Ascending aorta (tissue), 2 donors: Measurements from ENCODE around the gene RICTOR. TPM values are rescaled to one million over a fixed set of nuclear protein-coding genes. Genes with fewer than 3 reads are reported as not detected.

Experiments used
- DNase-seq, 2 donors: peaks; one replicate each; pipeline ENCODE4 v3.0.0-alpha.2; 2019; ENCODE audit warnings: low spot score in 2 of 2
- H3K27ac ChIP-seq, 2 donors: fragments of 200-600 bp; sonication (generic); one replicate each; pipeline ENCODE4 v1.5.1; 2016 to 2017; ENCODE audit warnings: mild to moderate bottlenecking in 1 of 2
- H3K27me3 ChIP-seq: fragments of 200-600 bp; sonication (generic); one replicate; pipeline ENCODE4 v1.5.1; 2017
- H3K36me3 ChIP-seq, 2 donors: fragments of 200-600 bp; sonication (generic); one replicate each; pipeline ENCODE4 v1.5.1; 2016
- H3K4me1 ChIP-seq, 2 donors: fragments of 200-600 bp; sonication (generic); one replicate each; pipeline ENCODE4 v1.5.1; 2016 to 2017; ENCODE audit warnings: mild to moderate bottlenecking in 1 of 2
- H3K4me3 ChIP-seq, 2 donors: fragments of 200-600 bp; sonication (generic); one replicate each; pipeline ENCODE4 v1.5.1; 2016 to 2017; ENCODE audit warnings: mild to moderate bottlenecking in 1 of 2
- H3K9me3 ChIP-seq, 2 donors: fragments of 200-600 bp; sonication (generic); one replicate each; pipeline ENCODE4 v1.5.1; 2016
- CTCF ChIP-seq, 3 experiments: fragments of 200-600 bp in 2 of 3; fragments of 450-650 bp in 1 of 3; sonication (generic) in 2 of 3; IDR thresholded peaks; one replicate each; pipeline ENCODE4 v1.5.1; 2016 to 2019; ENCODE audit warnings: antibody characterized with exemption in 3 of 3, mild to moderate bottlenecking in 1 of 3, moderate library complexity in 1 of 3
- intact Hi-C: fragments of 100-400 bp; cut with DNase I; formaldehyde crosslinking; loops from one replicate; pipeline ENCODE4 v1.15.1; 2023
- total RNA-seq: library from RNA; depleted of rRNA; stranded (reverse); fragments of >200 nt; gene quantifications from one replicate; pipeline ENCODE4 v1.1.0, GENCODE V29; 2016

The RICTOR gene
- total RNA-seq, 1 donor from 2014 or later: 12.1 TPM

- H3K27ac ChIP-seq: no peak overlapping the region
- H3K36me3 ChIP-seq: no peaks in the 10 kb centered on the region
- TF ChIP-seq CTCF (IDR thresholded peaks at IDR 0.05): peak; percentile 72 to 83 (median 77)
- no peak for DNase-seq
- peaks cover 0 to 5% of the 10 kb centered on the region in 2 donors for H3K4me1 ChIP-seq
- no peaks in the 10 kb centered on the region for H3K9me3 ChIP-seq
- intact Hi-C loops: loop anchor here (1.0 to 5.0 kb wide), 2 partner anchors 73 to 86 kb away; no protein-coding TSS in a partner anchor
- H3K4me3 ChIP-seq: no peak overlapping the region
- no peaks in the 10 kb centered on the region for H3K27me3 ChIP-seq
These were observed 6.5 kb upstream of the RICTOR start for GRCh38 chr5:39080597-39081204.

GRCh38 chr5:39080168-39080567 lies 6.0 kb upstream of the RICTOR start:
- Histone ChIP-seq H3K27me3 (no peaks in the 10 kb centered on the region), H3K9me3 (no peaks in the 10 kb centered on the region), H3K27ac (no peak overlapping the region), H3K36me3 (no peaks in the 10 kb centered on the region), H3K4me3 (no peak overlapping the region), H3K4me1 (peaks cover 0 to 5% of the 10 kb centered on the region in 2 donors)
- no peak for DNase-seq
- intact Hi-C loops: loop anchor here (1.0 to 5.0 kb wide), 2 partner anchors 73 to 86 kb away; no protein-coding TSS in a partner anchor
- TF ChIP-seq CTCF (IDR thresholded peaks at IDR 0.05): no peak

GRCh38 chr5:39079147-39079546 lies 4.9 kb upstream of the RICTOR start:
- no peak overlapping the region for H3K27ac ChIP-seq
- no peaks in the 10 kb centered on the region for H3K36me3 ChIP-seq
- no peaks in the 10 kb centered on the region for H3K27me3 ChIP-seq
- H3K4me1 ChIP-seq: peaks cover 0 to 5% of the 10 kb centered on the region in 2 donors
- intact Hi-C loops: loop anchor here (5.0 to 10.0 kb wide), 3 partner anchors 326 to 612 kb away; partner anchors contain the start of gene LIFR
- H3K9me3 ChIP-seq: no peaks in the 10 kb centered on the region
- H3K4me3 ChIP-seq: no peak overlapping the region
- TF ChIP-seq CTCF (IDR thresholded peaks at IDR 0.05): no peak
- no peak for DNase-seq

- Histone ChIP-seq H3K4me3 (peak overlapping the region; percentile 10 to 90), H3K27me3 (no peaks in the 10 kb centered on the region), H3K27ac (peak overlapping the region in 1 of 2 donors; percentile 99), H3K9me3 (no peaks in the 10 kb centered on the region), H3K36me3 (no peaks in the 10 kb centered on the region), H3K4me1 (peaks cover 0 to 12% of the 10 kb centered on the region in 2 donors)
- no peak for DNase-seq
- intact Hi-C loops: loop anchor here (5.0 to 10.0 kb wide), 3 partner anchors 328 to 610 kb away; partner anchors contain the start of gene LIFR
- no peak for TF ChIP-seq CTCF (IDR thresholded peaks at IDR 0.05)
These were observed 2.8 kb upstream of the RICTOR start for GRCh38 chr5:39076757-39077728.

GRCh38 chr5:39076101-39076756 lies 2.0 kb upstream of the RICTOR start:
- H3K27me3 ChIP-seq: no peaks in the 10 kb centered on the region
- H3K27ac ChIP-seq: peak overlapping the region; percentile 97 to 99
- no peak for DNase-seq
- H3K4me3 ChIP-seq: peak overlapping the region; percentile 10 to 90
- no peak for TF ChIP-seq CTCF (IDR thresholded peaks at IDR 0.05)
- H3K9me3 ChIP-seq: no peaks in the 10 kb centered on the region
- intact Hi-C loops: loop anchor here (5.0 to 10.0 kb wide), 3 partner anchors 329 to 609 kb away; partner anchors contain the start of gene LIFR
- peaks cover 0 to 19% of the 10 kb centered on the region in 2 donors for H3K4me1 ChIP-seq
- no peaks in the 10 kb centered on the region for H3K36me3 ChIP-seq
